Duodenal mucosa (tissue), 2 donors: Measurements from ENCODE around the gene PKMYT1.

Source experiments
- H3K27ac ChIP-seq: one replicate; pipeline ENCODE4 v1.7.0; 2013; ENCODE audit warnings: low read depth, low read length
- H3K27me3 ChIP-seq, 2 donors: one replicate each; pipeline ENCODE4 v1.7.0; 2013; ENCODE audit warnings: low read length in 2 of 2, control low read depth in 1 of 2; ENCODE audit not compliant: insufficient read depth in 2 of 2, control insufficient read depth in 1 of 2
- H3K36me3 ChIP-seq, 2 donors: one replicate each; pipeline ENCODE4 v1.7.0; 2013; ENCODE audit warnings: low read length in 2 of 2, control low read depth in 1 of 2; ENCODE audit not compliant: insufficient read depth in 2 of 2, control insufficient read depth in 1 of 2
- H3K4me1 ChIP-seq, 2 donors: one replicate each; pipeline ENCODE4 v1.7.0; 2013; ENCODE audit warnings: low read length in 2 of 2, control low read depth in 1 of 2; ENCODE audit not compliant: insufficient read depth in 2 of 2, control insufficient read depth in 1 of 2
- H3K4me3 ChIP-seq, 2 donors: one replicate each; pipeline ENCODE4 v1.7.0; 2013; ENCODE audit warnings: low read length in 2 of 2, low read depth in 1 of 2
- H3K9ac ChIP-seq, 2 donors: one replicate each; pipeline ENCODE4 v1.7.0; 2013; ENCODE audit warnings: low read length in 2 of 2, low read depth in 1 of 2
- H3K9me3 ChIP-seq, 2 donors: one replicate each; pipeline ENCODE4 v1.7.0; 2013; ENCODE audit warnings: low read length in 2 of 2, control low read depth in 1 of 2; ENCODE audit not compliant: control insufficient read depth in 1 of 2

The PKMYT1 gene

DNA sequence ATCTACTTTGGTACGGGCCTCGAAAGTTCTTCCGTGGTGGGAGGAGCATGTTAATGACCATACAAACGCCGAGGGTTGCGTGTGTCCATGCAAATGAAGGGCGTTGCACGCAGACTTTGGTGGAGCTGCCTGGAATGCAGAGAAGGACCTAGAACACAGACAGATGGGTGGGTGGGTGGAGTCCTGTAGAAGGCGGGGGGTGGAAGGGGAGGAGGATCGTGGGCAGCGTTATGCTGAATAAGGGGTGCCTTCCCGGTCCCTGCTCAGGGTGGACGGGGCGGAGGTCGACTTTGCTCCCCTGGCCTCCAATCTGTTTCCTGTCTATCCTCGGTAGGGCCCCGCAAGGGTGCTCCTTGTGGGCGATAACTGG, 11.9 kb downstream of the PKMYT1 start:
- no peak overlapping the region for H3K27ac ChIP-seq
- H3K4me1 ChIP-seq = peaks cover 13 to 41% of the 10 kb centered on the region in 2 donors
- H3K9me3 ChIP-seq = no peaks in the 10 kb centered on the region
- H3K27me3 ChIP-seq = peaks cover 33 to 41% of the 10 kb centered on the region in 2 donors
- H3K4me3 ChIP-seq = peak overlapping the region; percentile 79 to 83
- H3K36me3 ChIP-seq = peaks cover 0 to 3% of the 10 kb centered on the region in 2 donors
- peak overlapping the region in 1 of 2 donors; percentile 25 for H3K9ac ChIP-seq

DNA sequence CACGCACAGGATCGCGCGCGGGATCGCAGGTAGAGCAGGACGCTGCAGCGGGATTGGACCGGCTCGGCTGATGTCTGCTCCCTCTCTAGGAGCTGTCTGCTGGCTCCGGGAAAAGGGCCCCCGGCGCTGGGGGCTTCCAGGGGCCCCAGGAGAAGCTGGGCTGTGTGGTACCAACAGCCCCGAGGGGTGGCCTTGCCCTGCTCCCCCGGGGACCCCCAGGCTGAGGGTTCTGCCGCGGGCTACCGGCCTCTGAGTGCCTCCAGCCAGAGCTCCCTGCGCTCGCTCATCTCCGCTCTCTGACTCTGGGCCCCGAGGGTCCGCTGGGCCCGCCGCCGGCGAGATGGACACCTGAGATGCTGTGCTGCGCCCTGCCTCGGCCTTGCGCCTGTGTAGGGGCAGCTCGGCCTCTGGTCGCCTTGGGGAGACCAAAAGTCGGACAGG, 12.5 kb downstream of the PKMYT1 start:
- Histone ChIP-seq H3K36me3 (peaks cover 0 to 3% of the 10 kb centered on the region in 2 donors), H3K27me3 (peaks cover 36 to 45% of the 10 kb centered on the region in 2 donors), H3K27ac (no peak overlapping the region), H3K9ac (no peak overlapping the region), H3K9me3 (no peaks in the 10 kb centered on the region), H3K4me3 (no peak overlapping the region), H3K4me1 (peaks cover 13 to 41% of the 10 kb centered on the region in 2 donors)

DNA sequence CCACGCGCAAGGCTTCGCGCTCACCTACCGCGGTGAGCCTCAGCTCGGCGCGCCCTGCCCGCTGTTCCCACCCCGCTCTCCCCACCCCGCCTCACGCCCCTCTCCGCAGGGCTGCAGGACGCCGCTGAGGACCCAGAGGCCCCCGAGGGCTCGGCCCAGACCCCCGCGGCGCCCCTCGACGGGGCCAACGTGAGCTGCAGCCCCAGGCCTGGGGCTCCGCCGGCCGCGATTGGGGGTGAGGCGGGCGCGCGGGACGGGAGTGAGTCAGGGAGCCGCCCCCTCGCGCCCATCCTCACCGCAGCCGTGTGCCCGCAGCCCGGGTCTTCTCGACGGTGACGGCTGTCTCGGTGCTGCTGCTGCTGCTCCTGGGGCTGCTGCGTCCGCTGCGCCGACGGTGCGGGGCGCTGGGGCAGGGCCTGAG, 13.0 kb downstream of the PKMYT1 start:
- Histone ChIP-seq H3K4me3 (peak overlapping the region in 1 of 2 donors; percentile 21), H3K27me3 (peaks cover 41 to 50% of the 10 kb centered on the region in 2 donors)

DNA sequence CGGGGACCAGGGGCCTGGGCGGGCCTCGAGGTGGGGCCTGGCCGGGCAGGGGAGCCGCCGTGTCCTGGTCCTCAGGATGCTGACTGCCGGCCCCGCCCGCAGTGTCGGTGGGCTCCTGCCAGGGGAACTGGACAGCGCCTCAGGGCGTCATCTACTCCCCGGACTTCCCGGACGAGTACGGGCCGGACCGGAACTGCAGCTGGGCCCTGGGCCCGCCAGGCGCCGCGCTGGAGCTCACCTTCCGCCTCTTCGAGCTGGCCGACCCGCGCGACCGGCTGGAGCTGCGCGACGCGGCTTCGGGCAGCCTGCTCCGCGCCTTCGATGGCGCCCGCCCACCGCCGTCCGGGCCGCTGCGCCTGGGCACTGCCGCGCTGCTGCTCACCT, 13.4 kb downstream of the PKMYT1 start:
- no peak overlapping the region for H3K9ac ChIP-seq
- no peaks in the 10 kb centered on the region for H3K9me3 ChIP-seq
- H3K36me3 ChIP-seq = peaks cover 0 to under 1% of the 10 kb centered on the region in 2 donors
- H3K27me3 ChIP-seq = peaks cover 45 to 55% of the 10 kb centered on the region in 2 donors
- H3K4me3 ChIP-seq = peak overlapping the region in 1 of 2 donors; percentile 21
- H3K4me1 ChIP-seq = peaks cover 13 to 41% of the 10 kb centered on the region in 2 donors
- H3K27ac ChIP-seq = no peak overlapping the region

More for the DNA sequence above, 13.0 kb downstream of the PKMYT1 start:
- Histone ChIP-seq H3K9ac (no peak overlapping the region), H3K27ac (no peak overlapping the region), H3K36me3 (peaks cover 0 to 3% of the 10 kb centered on the region in 2 donors), H3K9me3 (no peaks in the 10 kb centered on the region), H3K4me1 (peaks cover 13 to 41% of the 10 kb centered on the region in 2 donors)

DNA sequence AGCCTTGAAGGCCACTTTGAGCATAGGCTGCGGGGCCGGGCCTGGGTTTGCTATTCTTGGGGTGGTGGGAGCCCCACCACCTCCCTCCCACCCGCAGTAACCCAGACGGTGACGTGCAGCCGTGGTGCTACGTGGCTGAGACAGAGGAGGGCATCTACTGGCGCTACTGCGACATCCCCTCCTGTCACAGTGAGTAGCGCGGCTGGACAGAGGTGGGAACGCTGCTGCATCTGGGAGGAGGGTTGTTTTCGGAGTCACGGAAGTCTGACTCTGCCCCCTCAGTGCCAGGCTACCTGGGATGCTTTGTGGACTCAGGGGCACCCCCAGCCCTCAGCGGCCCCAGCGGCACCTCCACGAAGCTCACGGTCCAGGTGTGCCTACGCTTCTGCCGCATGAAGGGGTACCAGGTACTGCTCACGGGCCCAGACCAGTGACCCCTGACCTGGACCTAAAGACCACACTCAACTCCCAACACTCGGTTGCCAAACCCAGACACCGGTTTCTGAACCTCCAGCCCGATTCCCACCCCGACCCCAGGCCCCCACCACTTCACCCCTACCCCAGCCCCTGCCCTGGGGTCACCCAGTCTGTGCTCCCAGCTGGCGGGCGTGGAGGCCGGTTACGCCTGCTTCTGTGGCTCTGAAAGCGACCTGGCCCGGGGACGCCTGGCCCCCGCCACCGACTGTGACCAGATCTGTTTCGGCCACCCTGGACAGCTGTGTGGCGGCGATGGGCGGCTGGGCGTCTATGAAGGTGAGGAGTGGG, 14.0 kb downstream of the PKMYT1 start:
- no peak overlapping the region for H3K27ac ChIP-seq
- H3K4me1 ChIP-seq = peaks cover 13 to 41% of the 10 kb centered on the region in 2 donors
- no peak overlapping the region for H3K9ac ChIP-seq
- H3K36me3 ChIP-seq = no peaks in the 10 kb centered on the region
- H3K9me3 ChIP-seq = no peaks in the 10 kb centered on the region
- H3K4me3 ChIP-seq = no peak overlapping the region
- H3K27me3 ChIP-seq = peaks cover 46 to 58% of the 10 kb centered on the region in 2 donors

DNA sequence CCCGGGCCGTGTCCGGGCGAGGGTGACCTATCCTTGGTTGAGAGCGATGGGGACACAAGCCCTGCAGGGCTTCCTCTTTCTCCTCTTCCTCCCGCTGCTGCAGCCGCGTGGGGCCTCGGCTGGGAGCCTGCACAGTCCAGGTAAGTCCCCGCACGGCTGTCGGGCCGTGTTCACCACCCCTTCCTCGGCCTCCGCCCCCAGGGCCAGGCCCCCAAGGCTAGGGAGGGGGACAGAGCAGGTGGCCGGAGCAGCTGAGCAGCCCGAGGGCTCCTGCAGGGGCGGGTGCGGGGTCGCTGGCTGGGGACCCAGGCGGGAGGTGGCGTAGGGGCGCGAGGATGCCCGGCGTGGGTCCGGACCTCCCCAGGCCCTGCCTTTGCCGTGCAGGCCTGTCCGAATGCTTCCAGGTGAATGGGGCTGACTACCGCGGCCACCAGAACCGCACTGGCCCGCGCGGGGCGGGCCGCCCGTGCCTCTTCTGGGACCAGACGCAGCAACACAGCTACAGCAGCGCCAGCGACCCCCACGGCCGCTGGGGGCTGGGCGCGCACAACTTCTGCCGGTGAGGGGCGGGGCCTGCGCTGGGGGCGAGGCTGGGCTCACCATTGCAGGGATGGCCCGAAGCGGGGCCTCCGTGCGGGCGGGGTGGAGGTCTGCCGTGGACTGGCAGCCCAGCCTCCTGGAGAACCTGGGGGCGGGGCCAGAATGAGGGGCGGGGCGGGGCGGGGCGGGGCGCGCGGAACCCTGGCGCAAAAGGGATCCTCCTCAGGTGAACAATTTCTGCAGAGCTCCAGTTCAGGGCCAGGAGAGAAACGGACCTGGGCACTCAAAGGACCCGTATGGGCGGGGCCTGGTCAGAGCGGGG, 15.5 kb downstream of the PKMYT1 start:
- Histone ChIP-seq H3K27ac (no peak overlapping the region), H3K4me1 (peaks cover 9 to 33% of the 10 kb centered on the region in 2 donors), H3K9ac (no peak overlapping the region), H3K9me3 (no peaks in the 10 kb centered on the region), H3K27me3 (peaks cover 46 to 60% of the 10 kb centered on the region in 2 donors), H3K4me3 (peak overlapping the region in 1 of 2 donors; percentile 50), H3K36me3 (no peaks in the 10 kb centered on the region)

DNA sequence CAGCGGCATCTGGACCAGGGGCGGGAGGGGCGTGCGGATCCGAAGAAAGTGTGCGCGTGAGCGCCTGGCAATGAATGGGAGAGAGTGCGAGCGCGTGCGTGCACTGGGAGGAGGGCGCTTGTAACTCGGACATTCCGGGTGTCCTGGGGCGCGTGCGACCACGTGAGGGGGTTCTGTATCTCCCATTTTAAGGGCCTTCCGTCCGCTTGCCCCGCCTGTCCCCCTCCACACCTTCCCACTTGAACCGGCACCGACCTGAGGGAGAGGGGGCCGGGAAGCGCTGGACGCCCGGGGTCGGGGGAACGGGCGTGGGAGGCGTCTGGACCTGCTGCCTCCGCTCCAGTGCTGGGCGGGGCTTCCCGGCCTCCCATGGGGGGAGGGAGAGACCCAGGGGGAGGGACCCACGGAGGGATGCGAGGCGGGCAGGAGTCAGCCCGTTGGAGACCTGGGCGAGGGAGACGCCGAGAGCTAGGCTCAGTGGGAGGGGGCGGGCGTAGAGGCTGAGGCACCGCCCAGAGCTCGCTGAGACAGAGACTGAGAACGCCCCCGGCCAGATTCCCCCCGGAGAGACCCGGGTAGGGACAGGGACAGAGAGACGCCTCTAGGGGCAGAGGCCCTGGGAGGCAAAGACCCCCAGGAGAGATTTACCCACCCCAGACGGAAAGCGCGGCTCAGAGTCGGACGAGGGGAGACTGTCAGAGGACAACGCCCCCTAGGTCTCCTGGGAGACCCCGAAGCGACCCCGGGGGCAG, 16.3 kb downstream of the PKMYT1 start, which contains the start of gene KREMEN2:
Gene KREMEN2, plus strand, starts transcription at position 553 of the 752 bp plus-strand sequence. CDS start 246 bp downstream, outside the sequence.
- H3K9me3 ChIP-seq = no peaks in the 10 kb centered on the region
- no peak within 1 kb of the TSS for H3K27ac ChIP-seq
- no peak within 1 kb of the TSS for H3K9ac ChIP-seq
- peaks cover 9 to 32% of the 10 kb centered on the region in 2 donors for H3K4me1 ChIP-seq
- H3K27me3 ChIP-seq = peaks cover 46 to 65% of the 10 kb centered on the region in 2 donors
- peak within 1 kb of the TSS; percentile 35 to 50 for H3K4me3 ChIP-seq
- no peaks in the 10 kb centered on the region for H3K36me3 ChIP-seq

DNA sequence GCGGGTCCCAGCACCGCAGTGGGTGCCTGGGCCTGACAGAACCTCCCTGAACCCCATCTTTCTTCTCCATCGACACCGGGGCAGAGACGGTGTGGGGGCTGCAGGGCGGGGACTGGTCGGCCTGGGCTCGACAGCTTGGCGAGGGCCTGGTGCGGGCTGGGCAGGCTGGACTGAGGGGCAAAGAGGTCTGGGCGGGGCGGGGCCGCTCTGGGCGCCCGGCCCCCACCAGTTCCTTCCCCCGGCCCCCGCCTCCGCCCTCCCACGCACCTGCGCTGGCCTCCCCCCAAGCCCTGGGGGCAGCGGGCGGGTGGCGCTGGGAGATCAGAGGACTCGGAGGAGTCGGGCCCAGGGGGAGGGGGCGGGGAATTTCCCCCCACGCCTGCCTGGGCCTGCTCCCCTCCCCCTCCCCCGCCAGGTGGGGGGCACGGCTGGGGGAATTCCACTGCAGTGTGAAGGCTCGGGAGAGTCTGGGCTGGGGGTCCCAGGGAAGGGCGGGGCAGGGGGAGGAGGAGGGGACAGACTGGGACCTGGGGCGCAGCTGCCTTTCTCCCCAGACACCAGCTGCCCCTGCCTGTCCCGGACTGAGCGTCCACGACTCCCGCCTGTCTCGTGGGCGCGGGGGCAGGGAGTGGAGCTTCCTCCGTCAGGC, 17.0 kb downstream of the PKMYT1 start:
- Histone ChIP-seq H3K4me1 (peaks cover 2 to 25% of the 10 kb centered on the region in 2 donors), H3K4me3 (peak overlapping the region; percentile 32 to 35), H3K27ac (no peak overlapping the region), H3K9me3 (no peaks in the 10 kb centered on the region), H3K9ac (no peak overlapping the region), H3K36me3 (no peaks in the 10 kb centered on the region), H3K27me3 (peaks cover 44 to 62% of the 10 kb centered on the region in 2 donors)

DNA sequence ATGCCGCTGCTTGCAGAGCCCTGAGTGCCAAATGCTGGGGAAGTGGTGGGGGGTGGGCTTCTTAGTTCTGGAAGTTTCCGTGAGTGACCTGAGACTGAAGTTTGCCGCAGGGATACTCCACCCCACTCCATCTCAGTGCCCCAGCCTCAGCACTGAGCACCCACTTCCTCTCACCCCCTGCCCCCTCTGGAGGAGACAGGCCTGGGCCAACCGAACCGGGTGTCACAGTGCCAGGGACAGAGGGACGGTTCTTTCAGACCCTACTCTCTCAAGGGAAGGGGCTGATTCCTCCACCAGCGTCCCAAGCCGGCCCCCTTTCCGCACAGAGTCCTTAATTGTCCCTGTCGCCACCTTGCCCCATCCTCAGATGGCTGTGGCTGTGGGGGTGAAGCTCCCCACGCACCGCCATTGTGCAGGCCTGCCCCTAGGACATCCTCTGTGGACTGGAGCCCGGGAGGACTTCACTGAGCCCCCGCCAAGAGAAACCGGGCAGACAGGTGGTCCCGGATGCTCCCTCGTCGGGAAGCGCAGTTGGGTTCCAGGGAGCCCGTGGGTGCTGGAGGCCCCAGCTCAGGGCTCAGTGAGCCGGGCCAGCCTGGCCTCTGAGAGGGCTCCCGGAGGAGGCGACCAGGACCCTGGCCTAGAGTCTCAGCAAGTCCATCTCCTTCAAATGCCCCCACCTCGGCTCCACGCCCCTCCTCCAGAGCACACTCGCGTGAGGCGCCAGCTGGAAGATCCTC, 17.7 kb downstream of the PKMYT1 start:
- H3K4me3 ChIP-seq = no peak overlapping the region
- H3K27me3 ChIP-seq = peaks cover 37 to 55% of the 10 kb centered on the region in 2 donors
- H3K36me3 ChIP-seq = no peaks in the 10 kb centered on the region
- H3K9ac ChIP-seq = no peak overlapping the region
- H3K9me3 ChIP-seq = no peaks in the 10 kb centered on the region
- no peak overlapping the region for H3K27ac ChIP-seq
- H3K4me1 ChIP-seq = peaks cover 0 to 21% of the 10 kb centered on the region in 2 donors
